Left lung (tissue), 10 donors: ENCODE data around the gene ATP6V1B1. TPM values are rescaled to one million over a fixed set of nuclear protein-coding genes. Genes with fewer than 3 reads are reported as not detected.

ENCODE experiments used
- ATAC-seq: fragments of 200-7000 bp; cut with Tn5 transposase; one replicate; pipeline ENCODE4 v1.9.1; 2020; ENCODE audit warnings: moderate library complexity
- DNase-seq, 4 donors: peaks; one replicate each; pipeline ENCODE4 v3.0.0-alpha.2; 2013 to 2020
- H3K27ac ChIP-seq, 2 donors: fragments of 200-600 bp; sonication (generic) in 1 of 2; one replicate each; pipeline versions ENCODE4 v1.5.0 to v1.8.0; 2020 to 2021
- H3K27me3 ChIP-seq, 2 donors: fragments of 200-600 bp; sonication (generic) in 1 of 2; one replicate each; pipeline versions ENCODE4 v1.5.0 to v1.8.0; 2020 to 2021
- H3K36me3 ChIP-seq, 2 donors: fragments of 200-600 bp; sonication (generic) in 1 of 2; one replicate each; pipeline versions ENCODE4 v1.5.0 to v1.8.0; 2020 to 2021
- H3K4me1 ChIP-seq, 2 donors: fragments of 200-600 bp; one replicate each; pipeline ENCODE4 v1.8.0; 2021
- H3K4me3 ChIP-seq, 2 donors: fragments of 200-600 bp; sonication (generic) in 1 of 2; one replicate each; pipeline versions ENCODE4 v1.5.0 to v1.8.0; 2020 to 2021; ENCODE audit warnings: mild to moderate bottlenecking in 1 of 2
- H3K9me3 ChIP-seq, 2 donors: fragments of 200-600 bp; sonication (generic) in 1 of 2; one replicate each; pipeline versions ENCODE4 v1.5.0 to v1.8.0; 2020 to 2021
- CTCF ChIP-seq, 2 donors: fragments of 200-600 bp; sonication (generic) in 1 of 2; IDR thresholded peaks; one replicate each; pipeline versions ENCODE4 v1.5.0 to v1.8.0; 2021; ENCODE audit warnings: antibody characterized with exemption in 2 of 2
- intact Hi-C, 2 donors: fragments of 100-400 bp; cut with DNase I; formaldehyde crosslinking; loops; one replicate each; pipeline versions ENCODE4 v1.11.2 to v1.14.2; 2022
- polyA plus RNA-seq, 6 donors: library from polyadenylated mRNA; unstranded; fragments of 120-200 nt; gene quantifications; one replicate each; pipeline ENCODE4 v1.2.1, GENCODE V29; 2013; ENCODE audit not compliant: insufficient read length in 6 of 6
- total RNA-seq, 2 donors: library from RNA; stranded (reverse); fragmentation: NEBNext Ultra II Directional; extraction: Animal tissue kit (Norgen Biotek cat#: 25700); gene quantifications; one replicate each; pipeline ENCODE4 v1.2.1, GENCODE V29; 2021
- donor health status: DM: no; HTN: yes; CAD: no.
- donor health status: DM: no; HTN: no; CAD: no.

The ATP6V1B1 gene
- total and polyA plus RNA-seq, 8 donors = 0.76 to 5.5 (median 4.7) TPM

GRCh38 chr2:70937866-70938585 lies 2.3 kb downstream of the ATP6V1B1 start:
- H3K4me1 ChIP-seq = no peaks in the 10 kb centered on the region
- H3K27ac ChIP-seq = no peak overlapping the region
- DNase-seq (no peak), ATAC-seq (no peak)
- H3K4me3 ChIP-seq = no peak overlapping the region
- no peak for TF ChIP-seq CTCF (IDR thresholded peaks at IDR 0.05)
- H3K36me3 ChIP-seq = no peaks in the 10 kb centered on the region
- intact Hi-C loops = no loop called here
- H3K27me3 ChIP-seq = peaks cover 0 to 33% of the 10 kb centered on the region in 2 donors
- H3K9me3 ChIP-seq = no peaks in the 10 kb centered on the region

- intact Hi-C loops = no loop called here
- H3K4me3 ChIP-seq = no peak overlapping the region
- no peaks in the 10 kb centered on the region for H3K36me3 ChIP-seq
- TF ChIP-seq CTCF (IDR thresholded peaks at IDR 0.05) = no peak
- no peak for DNase-seq
- peaks cover 0 to 33% of the 10 kb centered on the region in 2 donors for H3K27me3 ChIP-seq
- H3K27ac ChIP-seq = no peak overlapping the region
- no peaks in the 10 kb centered on the region for H3K9me3 ChIP-seq
- no peaks in the 10 kb centered on the region for H3K4me1 ChIP-seq
- no peak for ATAC-seq
These were observed 2.9 kb downstream of the ATP6V1B1 start for GRCh38 chr2:70938586-70938950.

GRCh38 chr2:70939001-70939838 lies 3.5 kb downstream of the ATP6V1B1 start:
- DNase-seq = no peak

GRCh38 chr2:70939839-70940580 lies 4.3 kb downstream of the ATP6V1B1 start:
- ATAC-seq (no peak), DNase-seq (no peak)
- H3K4me1 ChIP-seq = no peaks in the 10 kb centered on the region
- no peak overlapping the region for H3K4me3 ChIP-seq
- no peaks in the 10 kb centered on the region for H3K36me3 ChIP-seq
- intact Hi-C loops = loop anchor here in 1 of 2 donors (10.0 kb wide), 1 partner anchor 145 kb away; the partner anchor contains the start of gene FIGLA
- no peaks in the 10 kb centered on the region for H3K9me3 ChIP-seq
- no peak overlapping the region for H3K27ac ChIP-seq
- H3K27me3 ChIP-seq = peaks cover 0 to 32% of the 10 kb centered on the region in 2 donors
- no peak for TF ChIP-seq CTCF (IDR thresholded peaks at IDR 0.05)

More at GRCh38 chr2:70939001-70939838, 3.5 kb downstream of the ATP6V1B1 start:
- no peaks in the 10 kb centered on the region for H3K4me1 ChIP-seq
- intact Hi-C loops = no loop called here
- no peaks in the 10 kb centered on the region for H3K9me3 ChIP-seq
- TF ChIP-seq CTCF (IDR thresholded peaks at IDR 0.05) = no peak
- no peak overlapping the region for H3K27ac ChIP-seq
- ATAC-seq = no peak
- no peaks in the 10 kb centered on the region for H3K36me3 ChIP-seq
- H3K4me3 ChIP-seq = no peak overlapping the region
- H3K27me3 ChIP-seq = peaks cover 0 to 33% of the 10 kb centered on the region in 2 donors
